ENCODE results near the gene TRABD2A. TPM values are rescaled to one million over a fixed set of nuclear protein-coding genes. Genes with fewer than 3 reads are reported as not detected.
"Not testable (repeated sequence)": the region's sequence is repeated elsewhere in the genome, so short reads cannot be mapped to it uniquely, and the experiment has no call there.

TRABD2A gene
- total RNA-seq, 1 donor from 2014 or later, result 0.54 TPM

GRCh38 chr2:84796798-84797197 lies 84.1 kb downstream of the TRABD2A start:
- no peak for DNase-seq (ENCODE audit: low spot score)
- intact Hi-C loops (cut with DNase I), result no loop called here

GRCh38 chr2:84793641-84794040 lies 87.2 kb downstream of the TRABD2A start:
- intact Hi-C loops (cut with DNase I), result no loop called here
- DNase-seq (ENCODE audit: low spot score), result no peak

GRCh38 chr2:84792856-84793522 lies 87.9 kb downstream of the TRABD2A start:
- DNase-seq (ENCODE audit: low spot score), result no peak
- intact Hi-C loops (cut with DNase I), result no loop called here

GRCh38 chr2:84788498-84788897 lies 92.4 kb downstream of the TRABD2A start:
- no peak for DNase-seq (ENCODE audit: low spot score)
- intact Hi-C loops (cut with DNase I), result loop anchor here (10.0 kb wide), 1 partner anchor 144 kb away; no protein-coding TSS in a partner anchor

GRCh38 chr2:84788027-84788426 lies 92.9 kb downstream of the TRABD2A start:
- no peak for DNase-seq (ENCODE audit: low spot score)
- intact Hi-C loops (cut with DNase I), result loop anchor here (10.0 kb wide), 1 partner anchor 143 kb away; no protein-coding TSS in a partner anchor

- no peak for DNase-seq (ENCODE audit: low spot score)
- intact Hi-C loops (cut with DNase I), result loop anchor here (10.0 kb wide), 1 partner anchor 142 kb away; no protein-coding TSS in a partner anchor
Observed at GRCh38 chr2:84786601-84787000, 94.3 kb downstream of the TRABD2A start.

- no peak for DNase-seq (ENCODE audit: low spot score)
- intact Hi-C loops (cut with DNase I), result loop anchor here (10.0 kb wide), 1 partner anchor 141 kb away; no protein-coding TSS in a partner anchor
Observed at GRCh38 chr2:84785950-84786349, 94.9 kb downstream of the TRABD2A start.

- DNase-seq (ENCODE audit: low spot score), result no peak
- intact Hi-C loops (cut with DNase I), result loop anchor here (10.0 kb wide), 1 partner anchor 138 kb away; no protein-coding TSS in a partner anchor
Observed at GRCh38 chr2:84782717-84783442, 98.0 kb downstream of the TRABD2A start.

GRCh38 chr2:84781942-84782716 lies 98.8 kb downstream of the TRABD2A start:
- no peak for DNase-seq (ENCODE audit: low spot score)
- intact Hi-C loops (cut with DNase I), result loop anchor here (10.0 kb wide), 1 partner anchor 137 kb away; no protein-coding TSS in a partner anchor

GRCh38 chr2:84779781-84780180 lies 101.1 kb downstream of the TRABD2A start:
- intact Hi-C loops (cut with DNase I), result loop anchor here (10.0 kb wide), 1 partner anchor 135 kb away; no protein-coding TSS in a partner anchor

GRCh38 chr2:84778911-84779690 lies 101.8 kb downstream of the TRABD2A start:
- DNase-seq (ENCODE audit: low spot score), result no peak

More at GRCh38 chr2:84779781-84780180, 101.1 kb downstream of the TRABD2A start:
- DNase-seq (ENCODE audit: low spot score), result no peak

GRCh38 chr2:84776011-84776410 lies 104.9 kb downstream of the TRABD2A start:
- intact Hi-C loops (cut with DNase I), result no loop called here
- DNase-seq (ENCODE audit: low spot score), result no peak

More at GRCh38 chr2:84778911-84779690, 101.8 kb downstream of the TRABD2A start:
- intact Hi-C loops (cut with DNase I), result no loop called here

- DNase-seq (ENCODE audit: low spot score); intact Hi-C loops (cut with DNase I): not testable (repeated sequence)
Observed at GRCh38 chr2:84773562-84773961, 107.3 kb downstream of the TRABD2A start.

Other genes starting within 250 kb of the TRABD2A start
- gene TMSB10, start 24.6 kb upstream of the TRABD2A start, total RNA-seq, result 452 TPM
- gene KCMF1, start 90.1 kb upstream of the TRABD2A start, total RNA-seq, result 88.8 TPM